ENCODE measurements around the gene SRSF3. TPM values are rescaled to one million over a fixed set of nuclear protein-coding genes. Genes with fewer than 3 reads are reported as not detected.
"Not testable (repeated sequence)": the region's sequence is repeated elsewhere in the genome, so short reads cannot be mapped to it uniquely, and the experiment has no call there.

The SRSF3 gene
- total RNA-seq, 6 donors from 2014 or later: 61.5 to 220 (median 167) TPM

DNA sequence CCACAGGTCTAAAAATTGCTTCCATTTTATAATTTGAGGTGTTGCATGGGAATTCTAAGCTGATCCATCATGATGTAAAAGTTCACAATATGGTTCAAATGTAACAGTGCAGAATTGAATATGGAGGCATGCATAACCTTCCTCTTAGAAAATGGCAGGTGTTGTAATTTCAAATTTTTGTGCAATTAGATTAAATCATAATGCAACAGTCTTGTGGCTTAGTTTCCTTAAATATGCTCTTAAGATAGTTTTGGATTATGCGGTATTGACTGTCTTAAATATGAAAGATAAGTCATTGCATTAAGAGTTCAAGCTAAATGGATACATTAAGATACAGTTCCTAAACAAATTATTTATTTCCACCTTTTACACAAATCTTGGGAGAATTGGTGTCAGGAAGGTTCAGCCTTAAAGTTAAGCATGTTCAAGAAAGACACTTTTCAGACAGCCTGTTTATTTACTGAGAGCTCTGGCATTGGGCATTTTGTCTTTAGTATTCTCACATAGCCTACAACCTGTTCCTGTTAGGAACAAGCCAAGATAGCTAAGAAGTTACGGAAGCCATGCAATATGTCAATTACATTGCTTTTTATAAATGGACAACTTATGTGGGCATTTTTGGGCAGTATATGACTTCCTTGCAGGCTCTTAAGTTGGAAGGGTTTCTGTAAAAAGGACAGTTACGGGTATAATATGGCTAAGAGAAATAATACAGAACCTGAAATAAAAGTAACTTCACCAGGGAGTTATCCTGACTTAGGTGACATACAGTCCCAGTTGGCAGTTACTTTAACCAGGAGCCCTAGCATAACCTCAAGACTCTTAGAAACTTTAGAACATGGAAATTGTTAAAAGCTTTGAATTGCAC lies 9.3 kb downstream of the SRSF3 start:
- ATAC-seq (ENCODE audit: low FRiP score in 2 of 2) (no peak), DNase-seq (no peak)
- Histone ChIP-seq H3K27me3 (no peaks in the 10 kb centered on the region), H3K4me3 (no peak overlapping the region), H3K27ac (no peak overlapping the region), H3K4me1 (peaks cover 81 to 91% (median 86%) of the 10 kb centered on the region in 4 donors), H3K9me3 (no peaks in the 10 kb centered on the region), H3K36me3 (peaks cover 70 to 100% (median 91%) of the 10 kb centered on the region in 4 donors)
- TF ChIP-seq, protein P1, sequence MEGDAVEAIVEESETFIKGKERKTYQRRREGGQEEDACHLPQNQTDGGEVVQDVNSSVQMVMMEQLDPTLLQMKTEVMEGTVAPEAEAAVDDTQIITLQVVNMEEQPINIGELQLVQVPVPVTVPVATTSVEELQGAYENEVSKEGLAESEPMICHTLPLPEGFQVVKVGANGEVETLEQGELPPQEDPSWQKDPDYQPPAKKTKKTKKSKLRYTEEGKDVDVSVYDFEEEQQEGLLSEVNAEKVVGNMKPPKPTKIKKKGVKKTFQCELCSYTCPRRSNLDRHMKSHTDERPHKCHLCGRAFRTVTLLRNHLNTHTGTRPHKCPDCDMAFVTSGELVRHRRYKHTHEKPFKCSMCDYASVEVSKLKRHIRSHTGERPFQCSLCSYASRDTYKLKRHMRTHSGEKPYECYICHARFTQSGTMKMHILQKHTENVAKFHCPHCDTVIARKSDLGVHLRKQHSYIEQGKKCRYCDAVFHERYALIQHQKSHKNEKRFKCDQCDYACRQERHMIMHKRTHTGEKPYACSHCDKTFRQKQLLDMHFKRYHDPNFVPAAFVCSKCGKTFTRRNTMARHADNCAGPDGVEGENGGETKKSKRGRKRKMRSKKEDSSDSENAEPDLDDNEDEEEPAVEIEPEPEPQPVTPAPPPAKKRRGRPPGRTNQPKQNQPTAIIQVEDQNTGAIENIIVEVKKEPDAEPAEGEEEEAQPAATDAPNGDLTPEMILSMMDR (IDR thresholded peaks at IDR 0.05): no peak
- TF ChIP-seq EP300 (IDR thresholded peaks at IDR 0.05) (no peak), POLR2AphosphoS5 (IDR thresholded peaks at IDR 0.05) (no peak), POLR2A (IDR thresholded peaks at IDR 0.05) (no peak)
- WGBS, 2 donors: 85 to 93% methylated on average over 3 of the region's 3 CpGs

DNA sequence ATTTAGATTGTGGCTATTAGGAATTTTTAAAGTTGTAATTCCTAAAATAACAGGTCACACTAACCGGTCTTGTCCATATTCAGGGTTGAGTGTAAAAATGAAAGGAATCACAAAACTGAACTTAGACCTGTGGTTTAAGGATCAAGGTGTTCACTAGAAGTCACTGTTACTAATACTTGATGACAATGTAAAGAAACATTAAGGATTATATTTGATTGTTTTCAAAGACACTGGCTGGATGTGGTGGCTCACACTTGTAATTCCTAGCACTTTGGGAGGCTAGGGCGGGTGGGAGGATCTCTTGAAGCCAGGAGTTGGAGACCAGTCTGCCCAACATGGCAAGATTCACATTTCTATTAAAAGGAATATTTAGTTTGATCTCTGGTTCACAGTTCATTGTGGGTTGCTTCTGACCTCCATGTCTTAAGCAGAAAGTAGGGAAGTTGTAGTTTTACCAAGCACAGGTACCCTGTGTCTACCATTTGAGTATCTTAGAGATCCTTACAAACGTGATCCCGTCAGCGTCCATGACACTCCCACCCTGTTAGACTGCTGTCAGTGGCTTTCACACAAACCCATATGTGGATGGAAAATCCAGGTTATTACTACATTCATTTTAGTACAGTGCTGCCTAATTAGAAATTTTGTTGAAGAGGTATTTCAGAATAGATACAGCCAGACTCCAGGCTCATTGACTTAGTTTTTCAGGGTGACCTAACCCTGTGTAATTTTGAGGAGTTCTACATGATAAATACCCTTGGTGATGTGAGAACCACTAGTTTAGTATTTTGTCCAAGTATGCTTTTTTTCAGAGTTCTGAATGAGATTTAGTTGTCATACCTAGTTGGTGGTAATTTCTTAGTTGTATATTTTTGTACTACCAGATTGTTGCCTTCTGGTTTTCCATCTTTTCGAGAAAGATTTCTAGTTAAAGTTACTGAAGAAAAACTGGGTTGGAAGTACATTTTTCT lies 10.2 kb downstream of the SRSF3 start:
- peaks cover 63 to 100% (median 81%) of the 10 kb centered on the region in 4 donors for H3K36me3 ChIP-seq
- ATAC-seq (ENCODE audit: low FRiP score in 2 of 2) (no peak), DNase-seq (peak in 1 of 2 donors; percentile 6)
- TF ChIP-seq POLR2AphosphoS5 (IDR thresholded peaks at IDR 0.05): no peak
- TF ChIP-seq POLR2A (IDR thresholded peaks at IDR 0.05): no peak
- TF ChIP-seq, protein P1 (IDR thresholded peaks at IDR 0.05): no peak
- TF ChIP-seq EP300 (IDR thresholded peaks at IDR 0.05): no peak
- peak overlapping the region in 1 of 4 donors; percentile 19 for H3K27ac ChIP-seq
- peaks cover 71 to 82% (median 77%) of the 10 kb centered on the region in 4 donors for H3K4me1 ChIP-seq
- no peaks in the 10 kb centered on the region for H3K27me3 ChIP-seq
- 89 to 93% methylated on average over 6 of the region's 6 CpGs for WGBS, 2 donors
- H3K9me3 ChIP-seq: no peaks in the 10 kb centered on the region
- no peak overlapping the region for H3K4me3 ChIP-seq

DNA sequence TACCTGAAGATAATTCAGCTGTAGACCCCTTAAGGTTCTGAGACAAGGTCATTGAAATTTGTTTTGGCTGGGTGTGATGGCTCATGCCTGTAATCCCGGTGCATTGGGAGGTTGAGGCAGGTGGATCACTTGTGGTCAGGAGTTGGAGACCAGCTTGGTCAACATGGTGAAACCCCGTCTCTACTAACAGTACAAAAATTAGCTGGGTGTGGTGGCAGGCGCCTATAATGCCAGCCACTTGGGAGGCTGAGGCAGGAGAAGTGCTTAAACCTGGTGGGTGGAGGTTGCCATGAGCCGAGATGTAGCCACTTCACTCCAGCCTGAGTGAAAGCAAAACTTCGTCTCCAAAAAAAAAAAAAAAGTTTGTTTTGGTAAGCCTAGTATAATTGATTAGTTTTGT lies 11.0 kb downstream of the SRSF3 start:
- peak in 1 of 2 donors; percentile 22 for DNase-seq
- no peaks in the 10 kb centered on the region for H3K9me3 ChIP-seq
- ATAC-seq (ENCODE audit: low FRiP score in 2 of 2): no peak
- H3K36me3 ChIP-seq: peaks cover 55 to 98% (median 75%) of the 10 kb centered on the region in 4 donors
- H3K4me1 ChIP-seq: peaks cover 64 to 74% (median 70%) of the 10 kb centered on the region in 4 donors
- WGBS, 2 donors: 64 to 67% methylated on average over 5 of the region's 5 CpGs
- H3K4me3 ChIP-seq: no peak overlapping the region
- peak overlapping the region in 1 of 4 donors; percentile 19 for H3K27ac ChIP-seq
- TF ChIP-seq, protein P1 (IDR thresholded peaks at IDR 0.05): no peak
- TF ChIP-seq POLR2AphosphoS5 (IDR thresholded peaks at IDR 0.05): no peak
- TF ChIP-seq EP300 (IDR thresholded peaks at IDR 0.05): no peak
- no peak for TF ChIP-seq POLR2A (IDR thresholded peaks at IDR 0.05)
- H3K27me3 ChIP-seq: no peaks in the 10 kb centered on the region

DNA sequence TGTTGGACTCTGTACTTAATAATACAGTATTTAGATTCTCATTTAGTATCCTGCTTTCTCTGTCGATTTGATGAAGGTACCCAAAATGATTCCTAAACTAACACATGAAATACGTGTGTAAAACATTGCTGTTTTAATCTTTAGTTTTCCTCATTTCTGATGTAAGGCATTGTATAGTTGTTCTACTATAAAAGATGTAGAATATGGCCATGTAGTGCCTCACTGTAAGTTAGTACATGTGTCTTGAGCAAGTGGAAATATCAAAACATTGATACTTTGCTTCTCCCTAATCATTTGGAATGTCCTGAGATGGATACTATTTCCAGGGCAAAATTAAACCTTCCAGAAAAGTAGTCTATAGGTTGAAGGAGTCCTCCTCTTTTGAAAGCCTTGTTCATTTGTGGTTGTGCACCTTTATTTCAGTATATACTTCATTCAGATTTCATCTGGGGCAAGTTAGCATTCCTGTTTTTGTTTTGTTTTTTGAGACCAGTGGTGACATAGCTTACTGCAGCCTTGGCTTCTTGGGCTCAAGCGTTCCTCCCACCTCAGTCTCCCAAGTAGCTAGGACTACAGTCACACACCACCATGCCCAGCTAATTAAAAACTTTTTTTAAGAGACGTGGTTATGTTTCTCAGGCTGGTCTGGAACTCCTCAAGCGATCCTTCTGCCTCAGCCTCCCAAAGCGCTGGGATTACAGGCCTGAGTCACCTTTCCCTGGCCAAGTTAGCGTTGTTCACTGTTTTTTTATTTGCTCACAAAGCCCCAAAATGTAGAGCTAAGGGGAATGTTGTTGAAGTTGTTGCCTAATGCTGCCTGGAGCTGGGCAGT lies 11.6 kb downstream of the SRSF3 start:
- ATAC-seq (ENCODE audit: low FRiP score in 2 of 2) (peak in 1 of 2 donors; percentile 16), DNase-seq (peak in 1 of 2 donors; percentile 8)
- Histone ChIP-seq H3K4me1 (peaks cover 57 to 68% (median 65%) of the 10 kb centered on the region in 4 donors), H3K27me3 (no peaks in the 10 kb centered on the region), H3K9me3 (no peaks in the 10 kb centered on the region), H3K36me3 (peaks cover 51 to 98% (median 69%) of the 10 kb centered on the region in 4 donors), H3K4me3 (no peak overlapping the region), H3K27ac (peak overlapping the region in 2 of 4 donors; percentile 12 to 63)
- TF ChIP-seq, protein P1 (IDR thresholded peaks at IDR 0.05): peak in 2 of 6 experiments; percentile 11 to 31
- no peak for TF ChIP-seq POLR2AphosphoS5 (IDR thresholded peaks at IDR 0.05)
- TF ChIP-seq POLR2A (IDR thresholded peaks at IDR 0.05): no peak
- TF ChIP-seq EP300 (IDR thresholded peaks at IDR 0.05): no peak
- WGBS, 2 donors: 81 to 84% methylated on average over 7 of the region's 7 CpGs

DNA sequence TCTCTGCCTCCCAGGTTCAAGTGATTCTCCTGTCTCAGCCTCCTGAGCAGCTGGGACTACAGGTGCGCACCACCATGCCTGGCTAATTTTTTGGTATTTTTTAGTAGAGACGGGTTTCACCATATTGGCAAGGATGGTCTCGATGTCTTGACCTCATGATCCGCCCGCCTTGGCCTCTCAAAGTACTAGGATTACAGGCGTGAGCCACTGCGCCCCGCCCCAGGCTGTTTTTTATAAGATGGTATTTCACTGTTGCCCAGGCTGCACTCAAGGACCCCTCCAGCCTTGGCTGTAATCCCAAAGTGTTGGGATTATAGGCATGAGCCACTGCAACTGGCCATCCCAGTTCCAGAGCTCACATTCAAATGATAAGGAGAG lies 13.1 kb downstream of the SRSF3 start:
- H3K27ac ChIP-seq: peak overlapping the region in 1 of 4 donors; percentile 35
- DNase-seq (peak in 1 of 2 donors; percentile 59), ATAC-seq (ENCODE audit: low FRiP score in 2 of 2) (peak in 1 of 2 donors; percentile 55)
- 61 to 86% methylated on average over 8 of the region's 8 CpGs for WGBS, 2 donors
- not testable (repeated sequence) for H3K27me3 ChIP-seq, H3K4me3 ChIP-seq, H3K9me3 ChIP-seq
- H3K4me1 ChIP-seq: peaks cover 46 to 53% (median 53%) of the 10 kb centered on the region in 4 donors
- peaks cover 37 to 98% (median 63%) of the 10 kb centered on the region in 4 donors for H3K36me3 ChIP-seq

All from upper lobe of left lung (tissue), 6 donors.